Choroid plexus epithelial cell (primary cell): ENCODE data around the gene ZSCAN21.

Experiments
- DNase-seq: peaks from one replicate; pipeline ENCODE4 v3.0.0-alpha.2; 2010; ENCODE audit warnings: low read depth
- H3K4me3 ChIP-seq: 2 replicates; pipeline ENCODE4 v1.5.1; 2011; ENCODE audit warnings: low read depth, mild to moderate bottlenecking, control low read depth, low read length, moderate library complexity
- TF ChIP-seq, protein P1 (sequence below): conservative IDR thresholded peaks from 2 replicates; pipeline ENCODE4 v1.5.1; 2011; ENCODE audit warnings: low read depth, mild to moderate bottlenecking, control low read depth, inconsistent platforms, low read length, moderate library complexity

ZSCAN21 gene

DNA sequence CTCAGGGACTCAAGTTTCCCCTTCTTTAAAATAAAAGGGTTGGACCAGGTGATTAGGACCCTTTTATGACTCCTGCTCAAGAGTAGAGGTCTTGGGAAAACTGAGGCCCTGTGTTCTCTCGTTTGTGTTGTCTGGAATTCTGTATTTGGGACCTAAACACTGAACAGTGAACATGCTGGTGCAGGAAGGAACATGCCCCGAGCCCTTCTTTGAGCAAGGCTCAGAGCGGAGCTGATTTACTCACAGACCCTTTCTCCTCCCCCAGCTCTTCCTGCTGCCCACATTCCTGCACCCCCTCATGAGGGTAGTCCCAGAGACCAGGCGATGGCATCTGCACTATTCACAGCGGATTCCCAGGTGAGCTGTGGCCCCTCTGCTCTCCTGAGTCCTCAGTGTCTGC lies 20.0 kb upstream of the ZSCAN21 start:
- no peak for DNase-seq

DNA sequence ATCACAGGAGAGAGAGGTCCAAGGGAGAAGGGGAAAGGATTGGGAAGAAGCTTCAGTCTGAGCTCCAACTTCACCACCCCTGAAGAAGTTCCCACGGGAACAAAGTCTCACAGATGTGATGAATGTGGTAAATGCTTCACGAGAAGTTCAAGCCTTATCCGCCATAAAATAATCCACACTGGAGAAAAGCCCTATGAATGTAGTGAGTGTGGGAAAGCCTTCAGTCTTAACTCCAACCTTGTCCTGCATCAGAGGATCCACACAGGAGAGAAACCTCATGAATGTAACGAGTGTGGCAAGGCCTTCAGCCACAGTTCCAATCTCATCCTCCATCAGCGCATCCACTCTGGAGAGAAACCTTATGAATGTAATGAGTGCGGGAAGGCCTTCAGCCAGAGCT lies 16.0 kb upstream of the ZSCAN21 start:
- TF ChIP-seq, protein P1, sequence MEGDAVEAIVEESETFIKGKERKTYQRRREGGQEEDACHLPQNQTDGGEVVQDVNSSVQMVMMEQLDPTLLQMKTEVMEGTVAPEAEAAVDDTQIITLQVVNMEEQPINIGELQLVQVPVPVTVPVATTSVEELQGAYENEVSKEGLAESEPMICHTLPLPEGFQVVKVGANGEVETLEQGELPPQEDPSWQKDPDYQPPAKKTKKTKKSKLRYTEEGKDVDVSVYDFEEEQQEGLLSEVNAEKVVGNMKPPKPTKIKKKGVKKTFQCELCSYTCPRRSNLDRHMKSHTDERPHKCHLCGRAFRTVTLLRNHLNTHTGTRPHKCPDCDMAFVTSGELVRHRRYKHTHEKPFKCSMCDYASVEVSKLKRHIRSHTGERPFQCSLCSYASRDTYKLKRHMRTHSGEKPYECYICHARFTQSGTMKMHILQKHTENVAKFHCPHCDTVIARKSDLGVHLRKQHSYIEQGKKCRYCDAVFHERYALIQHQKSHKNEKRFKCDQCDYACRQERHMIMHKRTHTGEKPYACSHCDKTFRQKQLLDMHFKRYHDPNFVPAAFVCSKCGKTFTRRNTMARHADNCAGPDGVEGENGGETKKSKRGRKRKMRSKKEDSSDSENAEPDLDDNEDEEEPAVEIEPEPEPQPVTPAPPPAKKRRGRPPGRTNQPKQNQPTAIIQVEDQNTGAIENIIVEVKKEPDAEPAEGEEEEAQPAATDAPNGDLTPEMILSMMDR, result no peak
- no peak overlapping the region for H3K4me3 ChIP-seq
- no peak for DNase-seq

More for the DNA sequence above, 20.0 kb upstream of the ZSCAN21 start:
- TF ChIP-seq, protein P1, result no peak
- H3K4me3 ChIP-seq, result no peak overlapping the region

DNA sequence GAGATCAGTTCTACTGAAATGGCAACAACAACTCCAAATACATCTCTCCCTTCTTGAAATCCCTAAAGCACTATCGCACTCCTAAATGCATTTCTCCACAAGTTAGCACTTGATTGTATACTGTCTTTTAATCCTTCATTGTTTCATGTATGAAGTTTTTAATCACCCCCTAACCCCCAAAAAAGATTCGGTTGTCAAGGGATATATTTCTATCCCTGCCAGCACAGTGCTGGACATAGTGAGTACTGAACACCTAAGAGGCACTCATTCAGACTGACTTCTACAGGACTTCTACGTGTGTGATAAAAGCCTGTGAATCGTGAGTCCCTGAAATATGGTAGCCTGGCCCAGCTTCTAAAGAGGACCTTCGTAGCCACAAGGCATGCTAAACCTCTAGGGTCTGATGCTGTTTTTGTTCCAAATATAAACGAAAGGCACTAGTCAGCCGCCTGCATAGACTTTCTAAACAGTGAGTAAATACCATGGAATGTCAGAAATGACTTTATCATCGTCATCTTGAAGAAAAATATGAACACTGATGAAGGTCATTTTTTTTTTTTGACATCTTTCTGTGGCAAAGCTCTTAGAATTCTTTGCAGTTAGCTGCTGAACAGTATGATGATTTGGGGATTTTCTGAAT lies 14.6 kb upstream of the ZSCAN21 start:
- no peak overlapping the region for H3K4me3 ChIP-seq
- TF ChIP-seq, protein P1, result no peak
- DNase-seq, result peak; percentile 98

DNA sequence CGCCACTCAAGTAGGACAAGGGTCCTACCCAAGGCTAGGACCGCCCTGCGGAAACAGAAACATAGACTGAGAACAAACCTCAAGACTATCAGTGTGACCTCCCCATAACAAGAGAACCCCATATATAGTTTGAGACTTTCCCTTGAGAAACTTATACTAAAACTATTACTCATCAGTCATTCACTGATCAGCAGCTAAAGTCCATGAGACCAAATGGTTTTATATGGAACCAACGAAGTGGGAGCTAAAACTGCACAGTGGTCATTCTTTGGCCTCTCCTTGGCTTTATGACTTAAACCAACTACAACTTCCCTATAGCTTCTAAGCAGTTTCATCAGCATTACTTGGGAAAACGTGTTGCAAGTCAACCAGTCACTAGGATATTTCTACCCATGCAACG lies 13.7 kb upstream of the ZSCAN21 start:
- TF ChIP-seq, protein P1, result no peak
- H3K4me3 ChIP-seq, result no peak overlapping the region
- DNase-seq, result peak; percentile 55

DNA sequence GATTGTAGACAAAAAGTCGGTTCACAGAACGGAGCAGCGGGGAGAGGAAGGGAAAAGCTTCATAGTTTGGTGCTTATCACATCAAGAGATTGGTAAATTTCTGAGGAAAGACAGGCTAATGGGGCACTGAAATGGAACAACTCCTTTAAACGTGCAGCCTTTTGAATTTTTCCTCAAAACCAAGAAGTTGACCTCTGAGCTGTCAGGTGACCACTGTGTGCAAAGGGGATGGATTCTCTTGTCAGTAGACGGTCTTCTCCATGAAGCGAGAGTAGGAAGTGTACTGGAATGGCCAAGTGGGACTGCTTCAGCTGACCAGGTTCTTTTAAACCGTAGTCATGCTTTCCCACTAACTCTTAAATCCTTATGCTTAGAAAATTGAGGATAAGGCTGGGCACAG lies 11.2 kb upstream of the ZSCAN21 start:
- H3K4me3 ChIP-seq, result no peak overlapping the region
- TF ChIP-seq, protein P1, result no peak
- DNase-seq, result no peak

DNA sequence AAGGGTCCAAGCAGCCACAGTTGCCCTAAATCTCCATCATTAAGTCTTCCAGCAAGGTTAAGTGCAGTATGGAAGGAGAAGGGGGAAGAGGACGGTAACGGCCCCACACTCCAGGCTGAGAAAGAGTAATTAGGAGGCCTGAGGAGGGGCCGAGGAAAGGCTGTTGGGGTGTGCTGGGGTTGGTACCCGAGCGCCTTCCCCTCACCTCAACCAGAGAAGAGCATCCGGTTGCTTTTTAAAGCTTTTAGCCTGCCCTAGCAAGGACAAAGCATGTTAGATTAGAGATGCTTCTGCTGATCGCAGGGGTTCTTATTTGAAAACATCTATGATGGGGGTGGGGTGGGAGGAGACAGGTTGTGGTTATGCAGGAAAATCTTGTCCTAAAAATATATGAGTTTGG lies 9.0 kb upstream of the ZSCAN21 start:
- TF ChIP-seq, protein P1, result no peak
- no peak for DNase-seq
- no peak overlapping the region for H3K4me3 ChIP-seq

DNA sequence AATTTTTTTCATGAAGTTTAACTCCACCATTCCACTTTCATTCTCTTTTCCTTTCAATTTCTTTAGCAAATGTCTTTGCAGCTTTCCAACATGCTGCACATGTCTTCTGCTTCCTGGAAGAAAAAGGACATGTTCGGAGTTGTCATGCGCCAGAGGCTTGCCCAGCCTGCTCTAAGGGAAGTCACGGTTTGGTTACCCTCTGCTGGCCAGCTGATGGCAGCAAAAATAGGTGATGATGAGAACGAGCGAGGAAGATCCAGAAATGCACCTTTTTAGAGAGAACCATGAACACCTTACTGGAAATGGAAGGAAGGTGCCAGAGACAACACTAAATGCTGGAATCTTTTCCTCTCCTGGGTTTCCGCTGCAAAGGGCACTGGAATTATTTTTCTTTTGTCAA lies 4.9 kb upstream of the ZSCAN21 start:
- DNase-seq, result no peak
- TF ChIP-seq, protein P1, result peak; percentile 13
- H3K4me3 ChIP-seq, result no peak overlapping the region
